HCT116 (cell line): ENCODE data around the gene SLITRK2. TPM values are rescaled to one million over a fixed set of nuclear protein-coding genes. Genes with fewer than 3 reads are reported as not detected.

Experiments used
- ATAC-seq: fragments of 200-7000 bp; cut with Tn5 transposase; 2 replicates; pipeline ENCODE4 v1.9.1; 2020; ENCODE audit warnings: mild to moderate bottlenecking, moderate library complexity
- BruUV-seq: library from RNA; stranded (reverse); fragments of 400-500 nt; replicated peaks from 2 replicates; lab custom pipeline; 2021; lab: Mats Ljungman, UMichigan
- CTCF ChIA-PET: fragments of 300-600 bp; sonication (Branson Sonifier 250); formaldehyde crosslinking; loops from one replicate; lab custom pipeline; 2021; ENCODE audit warnings: antibody characterized with exemption; lab: Charles Lee
- POLR2A ChIA-PET: fragments of 300-600, 350-600 bp; sonication (Branson Sonifier 250); formaldehyde crosslinking; loops from one replicate; lab custom pipeline; 2021; ENCODE audit warnings: antibody characterized with exemption; lab: Charles Lee
- RAD21 ChIA-PET, 2 experiments: fragments of 300-600 bp; sonication (Branson Sonifier 250); formaldehyde crosslinking; loops; one replicate each; lab custom pipeline; 2023; ENCODE audit warnings: low total read pairs in 2 of 2; ENCODE audit not compliant: uncharacterized antibody in 2 of 2, unreplicated experiment in 2 of 2, low non-redundant PET in 1 of 2; lab: Charles Lee
- DNase-seq: peaks from one replicate; pipeline ENCODE4 v3.0.0-alpha.2; 2010; ENCODE audit warnings: low read depth, low spot score
- H2AFZ ChIP-seq: fragments of 200-600 bp; shearing (Covaris generic), sonication (generic); 2 replicates; pipeline ENCODE4 v1.6.1; 2017; ENCODE audit warnings: low read depth, mixed run types, mixed read lengths, antibody characterized with exemption, low read length; ENCODE audit not compliant: poor library complexity, severe bottlenecking
- H3K27ac ChIP-seq: 2 replicates; pipeline ENCODE4 v1.5.1; 2012; ENCODE audit warnings: low read depth, low read length
- H3K27me3 ChIP-seq: fragments of 200-600 bp; sonication (generic); 2 replicates; pipeline ENCODE4 v1.6.1; 2016; ENCODE audit warnings: mixed run types, low read length, mixed read lengths; ENCODE audit not compliant: insufficient read depth
- H3K36me3 ChIP-seq, 2 experiments: fragments of 200-500 bp in 1 of 2; fragments of 200-600 bp in 1 of 2; sonication (Bioruptor generic) in 1 of 2; sonication (generic) in 1 of 2; 2 replicates each; pipeline versions ENCODE4 v1.5.1 to v1.6.1; 2014 to 2016; ENCODE audit warnings: low read length in 2 of 2, inconsistent platforms in 1 of 2, mixed read lengths in 1 of 2, mixed run types in 1 of 2; ENCODE audit not compliant: insufficient read depth in 2 of 2, control insufficient read depth in 1 of 2
- H3K4me1 ChIP-seq, 2 experiments: fragments of 200-600 bp in 1 of 2; sonication (generic) in 1 of 2; 2 replicates each; pipeline versions ENCODE4 v1.5.1 to v1.6.1; 2012 to 2017; ENCODE audit warnings: low read length in 2 of 2, inconsistent platforms in 1 of 2, mild to moderate bottlenecking in 1 of 2, mixed read lengths in 1 of 2, mixed run types in 1 of 2, moderate library complexity in 1 of 2; ENCODE audit not compliant: insufficient read depth in 2 of 2, control insufficient read depth in 1 of 2
- H3K4me2 ChIP-seq: fragments of 200-600 bp; sonication (generic); 2 replicates; pipeline ENCODE4 v1.6.1; 2017; ENCODE audit warnings: mixed run types, low read length, mixed read lengths
- H3K4me3 ChIP-seq, 2 experiments: fragments of 200-600 bp in 1 of 2; sonication (generic) in 1 of 2; replicated peaks in 1 of 2; 2 replicates each; pipeline ENCODE4 v1.5.1; 2011 to 2016; ENCODE audit warnings: low read length in 2 of 2, control low read depth in 1 of 2, low read depth in 1 of 2, mild to moderate bottlenecking in 1 of 2, mixed read lengths in 1 of 2, mixed run types in 1 of 2
- H3K79me2 ChIP-seq: fragments of 200-600 bp; sonication (generic); 2 replicates; pipeline ENCODE4 v1.6.1; 2017; ENCODE audit warnings: mild to moderate bottlenecking, mixed run types, low read length, moderate library complexity, mixed read lengths; ENCODE audit not compliant: insufficient read depth
- H3K9ac ChIP-seq: fragments of 200-600 bp; sonication (generic); 2 replicates; pipeline ENCODE4 v1.6.1; 2016; ENCODE audit warnings: low read length, mixed read lengths
- H3K9me2 ChIP-seq: fragments of 200-600 bp; sonication (generic), shearing (Covaris generic); 2 replicates; pipeline ENCODE4 v1.6.1; 2017; ENCODE audit warnings: mixed run types, mild to moderate bottlenecking, moderate library complexity; ENCODE audit not compliant: insufficient read depth
- H3K9me3 ChIP-seq, 2 experiments: fragments of 200-500 bp in 1 of 2; fragments of 200-600 bp in 1 of 2; sonication (Bioruptor generic) in 1 of 2; sonication (generic) in 1 of 2; 2 replicates each; pipeline ENCODE4 v1.6.1; 2014 to 2017; ENCODE audit warnings: low read length in 2 of 2, mixed read lengths in 2 of 2, inconsistent platforms in 1 of 2, low read depth in 1 of 2, mild to moderate bottlenecking in 1 of 2, mixed run types in 1 of 2, moderate library complexity in 1 of 2; ENCODE audit not compliant: control insufficient read depth in 1 of 2, insufficient read depth in 1 of 2
- H4K20me1 ChIP-seq: fragments of 200-600 bp; sonication (generic), shearing (Covaris generic); 2 replicates; pipeline ENCODE4 v1.6.1; 2017; ENCODE audit warnings: mixed run types, mild to moderate bottlenecking, moderate library complexity; ENCODE audit not compliant: insufficient read depth
- CTCF ChIP-seq, 3 experiments: fragments of 200-600 bp in 1 of 3; sonication (generic) in 1 of 3; IDR thresholded peaks in 2 of 3; conservative IDR thresholded peaks in 1 of 3; 2 replicates each; pipeline ENCODE4 v1.5.1; 2012 to 2017; ENCODE audit warnings: low read depth in 2 of 3, low read length in 2 of 3, antibody characterized with exemption in 1 of 3, borderline replicate concordance in 1 of 3, control low read depth in 1 of 3, mild to moderate bottlenecking in 1 of 3, mixed read lengths in 1 of 3, mixed run types in 1 of 3, moderate library complexity in 1 of 3; ENCODE audit not compliant: insufficient read depth in 1 of 3
- EZH2phosphoT487 ChIP-seq: fragments of 200-600 bp; IDR thresholded peaks from 2 replicates; pipeline ENCODE4 v1.6.1; 2018; ENCODE audit warnings: antibody characterized with exemption, borderline replicate concordance
- MAX ChIP-seq: IDR thresholded peaks from 2 replicates; pipeline ENCODE4 v1.6.1; 2012
- SRF ChIP-seq: IDR thresholded peaks from 2 replicates; pipeline ENCODE4 v1.6.1; 2012; ENCODE audit warnings: low read depth
- ZNF274 ChIP-seq: fragments of 200-500 bp; sonication (Bioruptor generic); IDR thresholded peaks from 2 replicates; pipeline ENCODE4 v1.6.1; 2014; ENCODE audit warnings: mild to moderate bottlenecking, low read depth, low read length, inconsistent platforms
- intact Hi-C: fragments of 100-400 bp; cut with micrococcal nuclease; formaldehyde crosslinking; loops from 2 replicates; pipeline ENCODE4 v1.10.0; 2022
- total RNA-seq: library from RNA; stranded (reverse); gene quantifications from one replicate; pipeline ENCODE4 v1.2.1, GENCODE V29; 2021; ENCODE audit not compliant: unreplicated experiment
- TF ChIP-seq, protein P1 (sequence below): IDR thresholded peaks from 2 replicates; pipeline ENCODE4 v1.6.1; 2012

Gene SLITRK2
- total RNA-seq, 1 experiment from 2014 or later, result not detected

DNA sequence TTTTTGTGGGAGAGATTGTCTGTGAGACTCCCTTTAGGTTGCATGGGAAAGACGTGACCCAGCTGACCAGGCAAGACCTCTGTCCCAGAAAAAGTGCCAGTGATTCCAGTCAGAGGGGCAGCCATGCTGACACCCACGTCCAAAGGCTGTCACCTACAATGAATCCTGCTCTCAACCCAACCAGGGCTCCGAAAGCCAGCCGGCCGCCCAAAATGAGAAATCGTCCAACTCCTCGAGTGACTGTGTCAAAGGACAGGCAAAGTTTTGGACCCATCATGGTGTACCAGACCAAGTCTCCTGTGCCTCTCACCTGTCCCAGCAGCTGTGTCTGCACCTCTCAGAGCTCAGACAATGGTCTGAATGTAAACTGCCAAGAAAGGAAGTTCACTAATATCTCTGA, 5.5 kb downstream of the SLITRK2 start:
- Histone ChIP-seq H3K9ac (no peak overlapping the region), H3K27ac (no peak overlapping the region), H4K20me1 (no peaks in the 10 kb centered on the region), H3K27me3 (no peaks in the 10 kb centered on the region), H2AFZ (no peak overlapping the region), H3K36me3 (no peaks in the 10 kb centered on the region), H3K4me3 (no peak overlapping the region), H3K79me2 (no peaks in the 10 kb centered on the region), H3K4me1 (no peaks in the 10 kb centered on the region), H3K9me3 (no peaks in the 10 kb centered on the region; a peak in 1 of 4 replicates), H3K9me2 (no peaks in the 10 kb centered on the region), H3K4me2 (no peak overlapping the region)
- DNase-seq (no peak), ATAC-seq (no peak)
- POLR2A ChIA-PET, result no interaction called here
- RAD21 ChIA-PET, result no interaction called here
- CTCF ChIA-PET, result no interaction called here
- intact Hi-C loops, result no loop called here
- TF ChIP-seq CTCF (IDR thresholded peaks at IDR 0.05 in 2 of 3, conservative IDR thresholded peaks at IDR 0.05 in 1 of 3; ENCODE audit: borderline replicate concordance in 1 of 3, insufficient read depth in 1 of 3, low read depth in 2 of 3, low read length in 2 of 3), result no peak
- no peak for TF ChIP-seq ZNF274
- TF ChIP-seq EZH2phosphoT487, result no peak
- TF ChIP-seq SRF, result no peak
- TF ChIP-seq MAX, result no peak
- BruUV-seq, result no TSS peak

DNA sequence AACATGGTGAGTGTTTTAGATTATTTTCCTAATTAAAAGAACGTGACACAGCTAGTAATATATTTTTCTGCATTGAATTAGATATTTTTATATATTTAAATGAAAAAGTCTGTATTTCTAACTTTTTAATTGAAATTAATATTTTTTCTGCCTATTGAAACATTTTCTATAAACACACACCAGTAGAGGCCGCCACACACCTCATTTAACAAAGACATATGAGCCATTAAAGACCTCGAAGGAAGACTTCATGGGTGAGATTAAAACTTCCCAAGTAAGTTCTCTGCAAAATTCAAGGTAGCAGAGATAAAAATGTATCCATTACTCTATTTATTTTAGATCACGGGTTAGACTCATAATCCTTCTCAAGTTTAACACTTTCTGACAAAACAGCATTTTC, 8.3 kb downstream of the SLITRK2 start:
- no peaks in the 10 kb centered on the region for H3K79me2 ChIP-seq
- H3K9ac ChIP-seq, result no peak overlapping the region
- H3K4me3 ChIP-seq, result no peak overlapping the region
- H3K9me3 ChIP-seq, result no peaks in the 10 kb centered on the region; a peak in 1 of 4 replicates
- TF ChIP-seq, protein P1, sequence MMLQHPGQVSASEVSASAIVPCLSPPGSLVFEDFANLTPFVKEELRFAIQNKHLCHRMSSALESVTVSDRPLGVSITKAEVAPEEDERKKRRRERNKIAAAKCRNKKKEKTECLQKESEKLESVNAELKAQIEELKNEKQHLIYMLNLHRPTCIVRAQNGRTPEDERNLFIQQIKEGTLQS, result no peak
- 0 out of 6 replicates have a peak, but pooled peaks of 1 of the 3 experiments have one; percentile 6 for TF ChIP-seq CTCF (IDR thresholded peaks at IDR 0.05 in 2 of 3, conservative IDR thresholded peaks at IDR 0.05 in 1 of 3; ENCODE audit: borderline replicate concordance in 1 of 3, insufficient read depth in 1 of 3, low read depth in 2 of 3, low read length in 2 of 3)
- POLR2A ChIA-PET, result no interaction called here
- H3K36me3 ChIP-seq, result no peaks in the 10 kb centered on the region
- no peaks in the 10 kb centered on the region for H3K27me3 ChIP-seq
- H3K9me2 ChIP-seq, result no peaks in the 10 kb centered on the region
- H2AFZ ChIP-seq, result no peak overlapping the region
- ATAC-seq (no peak), DNase-seq (no peak)
- no peaks in the 10 kb centered on the region for H4K20me1 ChIP-seq
- CTCF ChIA-PET, result no interaction called here
- intact Hi-C loops, result no loop called here
- H3K27ac ChIP-seq, result no peak overlapping the region
- BruUV-seq, result no TSS peak
- no peak overlapping the region for H3K4me2 ChIP-seq
- RAD21 ChIA-PET, result no interaction called here
- no peaks in the 10 kb centered on the region for H3K4me1 ChIP-seq
